ENCODE measurements around the gene SLC5A1.

- TF ChIP-seq CTCF (IDR thresholded peaks at IDR 0.05; ENCODE audit: insufficient read depth, low read length, poor library complexity, severe bottlenecking) = no peak
- no peak for TF ChIP-seq EZH2phosphoT487 (conservative IDR thresholded peaks at IDR 0.05; ENCODE audit: low read length)
These were observed at the start of gene SLC5A1 for GRCh38 chr22:32042924-32043323.

Measured in SU-DHL-6 (cell line).